HG03558 (cell line): ENCODE data around the gene ARL17A.
"Not testable (repeated sequence)": the region's sequence is repeated elsewhere in the genome, so short reads cannot be mapped to it uniquely, and the experiment has no call there.

ENCODE experiments used
- ATAC-seq: cut with Tn5 transposase; IDR thresholded peaks from one replicate; pipeline ENCODE4 v1.9.1; 2021; ENCODE audit warnings: moderate number of reproducible peaks; ENCODE audit not compliant: unreplicated experiment; ENCODE audit errors: extremely low read depth

The ARL17A gene

GRCh38 chr17:46579083-46580075 lies at the start of gene ARL17A:
ARL17A (minus strand) TSS chr17:46579691; CDS start chr17:46576322, 3,369 bp downstream.
- ATAC-seq: not testable (repeated sequence)

GRCh38 chr17:46628753-46629436 lies 49.4 kb upstream of the ARL17A start:
- ATAC-seq: not testable (repeated sequence)

- not testable (repeated sequence) for ATAC-seq
Measured at GRCh38 chr17:46627452-46627851, 48.0 kb upstream of the ARL17A start.

- not testable (repeated sequence) for ATAC-seq
Measured at GRCh38 chr17:46624726-46625125, 45.2 kb upstream of the ARL17A start.

- not testable (repeated sequence) for ATAC-seq
Measured at GRCh38 chr17:46623790-46624189, 44.3 kb upstream of the ARL17A start.

- ATAC-seq: not testable (repeated sequence)
Measured at GRCh38 chr17:46618975-46619374, 39.5 kb upstream of the ARL17A start.

GRCh38 chr17:46617121-46617520 lies 37.6 kb upstream of the ARL17A start:
- not testable (repeated sequence) for ATAC-seq

- not testable (repeated sequence) for ATAC-seq
Measured at GRCh38 chr17:46613876-46614275, 34.4 kb upstream of the ARL17A start.

- not testable (repeated sequence) for ATAC-seq
Measured at GRCh38 chr17:46611304-46611703, 31.8 kb upstream of the ARL17A start.

- not testable (repeated sequence) for ATAC-seq
Measured at GRCh38 chr17:46603125-46603524, 23.6 kb upstream of the ARL17A start.

- ATAC-seq: not testable (repeated sequence)
Measured at GRCh38 chr17:46600767-46601166, 21.3 kb upstream of the ARL17A start.

- not testable (repeated sequence) for ATAC-seq
Measured at GRCh38 chr17:46598344-46598931, 18.9 kb upstream of the ARL17A start.

- ATAC-seq: not testable (repeated sequence)
Measured at GRCh38 chr17:46591332-46591731, 11.8 kb upstream of the ARL17A start.

- ATAC-seq: not testable (repeated sequence)
Measured at GRCh38 chr17:46590157-46591146, 11.0 kb upstream of the ARL17A start, which contains the start of gene NSF. NSF (plus strand) TSS chr17:46590669; CDS start chr17:46590776, 107 bp downstream.

- not testable (repeated sequence) for ATAC-seq
Measured at GRCh38 chr17:46585444-46585843, 6.0 kb upstream of the ARL17A start.

- not testable (repeated sequence) for ATAC-seq
Measured at GRCh38 chr17:46580082-46580481, 591 bp upstream of the ARL17A start.

GRCh38 chr17:46571796-46572195 lies 7.7 kb downstream of the ARL17A start:
- not testable (repeated sequence) for ATAC-seq

- not testable (repeated sequence) for ATAC-seq
Measured at GRCh38 chr17:46566980-46567379, 12.5 kb downstream of the ARL17A start.

GRCh38 chr17:46566284-46566683 lies 13.2 kb downstream of the ARL17A start:
- not testable (repeated sequence) for ATAC-seq
